ENCODE data around the gene SIGLEC9.

Gene SIGLEC9

GRCh38 chr19:51147663-51148062 lies 23.0 kb downstream of the SIGLEC9 start:
- DNase-seq: peak; percentile 69

DNA sequence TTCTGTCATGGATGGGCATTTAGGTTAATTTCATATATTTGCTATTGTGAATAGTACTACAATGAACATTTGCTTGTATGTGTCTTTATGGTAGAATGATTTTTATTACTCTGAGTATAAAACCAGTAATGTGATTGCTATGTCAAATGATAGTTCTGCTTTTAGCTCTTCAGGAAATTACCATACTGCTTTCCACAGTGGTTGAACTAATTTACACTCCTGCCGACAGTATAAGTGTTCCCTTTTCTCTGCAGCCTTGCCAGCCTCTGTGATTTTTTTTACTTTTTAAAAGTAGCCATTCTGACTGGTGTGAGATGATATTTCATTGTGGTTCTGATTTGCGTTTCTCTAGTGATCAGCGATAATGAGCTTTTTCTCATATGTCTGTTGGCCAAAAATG lies 23.9 kb downstream of the SIGLEC9 start:
- no peak for DNase-seq

DNA sequence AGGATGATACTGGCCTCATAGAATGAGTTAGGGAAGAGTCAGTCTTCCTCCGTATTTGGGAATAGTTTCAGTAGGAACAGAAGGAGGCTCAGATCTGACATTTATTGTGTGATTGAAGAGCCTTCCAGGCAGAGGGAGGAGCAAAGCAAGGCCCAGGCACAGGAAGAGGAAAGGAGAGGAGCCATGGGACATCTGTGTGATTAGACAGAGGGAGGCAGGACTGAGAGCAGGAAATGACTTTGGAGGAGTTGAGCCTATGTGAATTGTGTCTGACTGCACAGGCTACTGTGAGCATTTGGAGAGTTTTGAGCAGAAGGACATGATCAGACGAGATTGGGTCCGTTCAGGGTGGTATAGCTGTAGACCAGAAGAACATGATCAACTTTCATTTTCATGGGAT lies 25.9 kb downstream of the SIGLEC9 start:
- DNase-seq: no peak

DNA sequence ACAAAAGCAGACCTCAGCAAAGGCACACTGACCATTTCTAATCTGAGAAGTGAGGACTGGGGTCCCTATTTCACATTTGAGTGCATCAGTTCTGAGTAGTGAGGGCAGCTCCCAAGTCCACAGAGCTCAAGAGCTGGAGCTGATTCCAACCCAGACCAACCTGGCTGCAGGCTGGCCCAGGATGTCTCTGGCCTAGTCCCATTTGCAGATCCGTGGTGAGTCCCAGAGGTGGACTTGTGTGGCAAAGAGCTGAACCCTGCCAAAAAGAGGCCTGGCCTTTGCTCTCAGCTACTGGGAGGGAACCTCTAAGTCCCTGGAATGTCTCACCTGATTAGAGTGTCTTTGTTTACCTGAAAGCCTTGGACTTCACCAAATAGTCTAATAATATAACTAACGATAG lies 32.0 kb downstream of the SIGLEC9 start:
- no peak for DNase-seq

GRCh38 chr19:51157265-51157664 lies 32.6 kb downstream of the SIGLEC9 start:
- no peak for DNase-seq

DNA sequence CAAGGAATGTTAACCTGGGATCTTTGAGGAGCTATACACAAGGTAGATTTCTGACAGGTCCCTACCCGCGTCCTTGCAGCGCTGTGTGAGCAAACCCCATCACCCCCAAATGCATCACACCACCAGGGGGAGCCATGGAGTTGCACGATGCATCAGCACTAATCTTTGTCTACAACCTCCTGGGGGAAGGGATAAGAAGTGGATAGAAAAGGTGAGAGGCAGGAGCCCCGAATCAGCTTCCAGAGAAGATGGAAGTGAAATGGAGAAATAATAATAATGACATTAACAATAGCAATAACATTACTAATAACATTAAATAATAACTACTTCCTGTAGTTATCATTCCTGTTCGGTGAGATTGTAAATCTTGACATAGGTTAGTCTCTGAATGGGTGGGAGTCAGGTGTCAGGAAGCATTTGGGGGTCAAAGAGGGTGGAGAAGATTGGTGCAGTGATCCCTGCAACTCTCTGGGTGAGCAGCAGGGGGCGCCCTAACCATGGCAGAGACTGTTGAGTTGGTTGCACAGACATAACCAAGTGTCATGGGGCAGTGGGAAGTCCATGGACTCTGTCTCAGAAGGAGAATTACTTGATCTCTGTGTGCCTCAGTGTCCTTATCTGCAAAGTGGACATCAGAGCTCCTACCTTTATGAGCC lies 33.9 kb downstream of the SIGLEC9 start:
- peak; percentile 90 for DNase-seq

- DNase-seq: no peak
Observed at GRCh38 chr19:51159656-51160055, 35.0 kb downstream of the SIGLEC9 start.

DNA sequence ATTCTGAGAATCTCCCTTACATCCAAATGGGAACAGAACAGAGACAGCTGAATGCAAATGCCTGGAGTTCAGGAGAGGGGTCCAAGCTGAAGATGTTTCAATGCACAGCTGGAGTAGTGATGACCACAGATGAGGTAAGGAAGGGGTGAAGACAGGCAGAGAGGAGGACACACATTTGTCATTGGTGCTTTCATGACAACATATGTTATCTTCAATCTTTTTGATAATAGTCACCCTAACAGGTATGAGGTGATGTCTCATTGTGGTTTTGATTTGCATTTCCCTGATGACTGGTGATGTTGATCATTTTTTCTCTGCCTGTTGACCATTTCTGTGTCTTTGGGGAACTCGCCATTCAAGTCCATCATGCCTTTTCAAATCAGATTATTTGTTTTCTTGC lies 36.6 kb downstream of the SIGLEC9 start:
- no peak for DNase-seq

GRCh38 chr19:51161867-51162496 lies 37.3 kb downstream of the SIGLEC9 start:
- DNase-seq: no peak

DNA sequence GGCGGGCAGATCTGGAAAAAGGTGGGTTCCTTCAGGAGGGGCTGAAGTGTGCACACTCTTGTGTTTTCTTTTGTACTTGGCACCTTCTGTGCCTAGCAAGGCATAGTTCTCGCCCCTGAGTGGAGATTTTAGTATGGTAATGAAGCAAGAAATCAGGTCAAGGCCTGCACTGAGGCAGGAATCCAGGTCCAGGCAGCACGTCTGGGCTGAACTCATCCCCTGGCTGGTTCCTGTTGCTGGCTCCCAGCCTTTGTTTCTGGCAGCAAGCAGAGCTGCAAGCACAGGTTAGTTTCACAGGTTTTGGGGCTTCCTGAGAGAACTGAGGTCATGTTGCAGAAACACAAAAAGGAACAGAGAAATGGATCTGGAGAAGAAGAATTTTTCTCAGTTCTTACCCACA lies 38.6 kb downstream of the SIGLEC9 start:
- no peak for DNase-seq

GRCh38 chr19:51164215-51164614 lies 39.5 kb downstream of the SIGLEC9 start:
- no peak for DNase-seq

DNA sequence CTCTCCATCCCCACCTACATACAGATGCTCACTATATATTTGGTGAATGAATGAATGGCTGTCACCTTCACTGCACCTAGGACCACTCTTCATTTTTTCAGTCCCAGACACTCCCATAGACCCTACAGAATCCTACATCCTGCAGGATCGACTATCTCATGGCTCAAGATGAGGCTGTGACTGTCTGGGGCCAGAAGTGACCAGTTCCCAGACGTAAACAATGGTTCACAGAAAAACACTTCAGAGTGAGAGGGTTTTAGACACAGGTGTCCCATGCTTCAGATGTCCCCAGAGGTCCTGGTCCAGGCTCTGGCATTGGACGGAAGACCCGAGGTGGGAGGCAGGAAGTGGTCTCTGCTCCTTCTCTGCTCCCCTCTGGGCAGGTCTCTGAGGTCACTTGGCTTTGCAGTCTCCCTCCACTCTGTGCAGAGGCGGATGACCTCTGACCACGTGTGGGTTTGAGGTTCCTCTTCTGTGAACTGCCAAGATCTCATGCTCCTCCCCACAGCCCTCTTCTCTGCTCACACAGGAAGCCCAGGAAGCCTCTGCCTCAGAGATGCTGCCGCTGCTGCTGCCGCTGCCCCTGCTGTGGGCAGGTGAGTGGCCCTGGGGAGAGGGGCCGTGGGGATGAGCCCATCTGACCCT lies 42.3 kb downstream of the SIGLEC9 start:
- peak; percentile 66 for DNase-seq

GRCh38 chr19:51168564-51169282 lies 44.0 kb downstream of the SIGLEC9 start:
- no peak for DNase-seq

- DNase-seq: peak; percentile 77
Observed at GRCh38 chr19:51169283-51169918, 44.7 kb downstream of the SIGLEC9 start.

GRCh38 chr19:51172223-51172622 lies 47.5 kb downstream of the SIGLEC9 start:
- no peak for DNase-seq

DNA sequence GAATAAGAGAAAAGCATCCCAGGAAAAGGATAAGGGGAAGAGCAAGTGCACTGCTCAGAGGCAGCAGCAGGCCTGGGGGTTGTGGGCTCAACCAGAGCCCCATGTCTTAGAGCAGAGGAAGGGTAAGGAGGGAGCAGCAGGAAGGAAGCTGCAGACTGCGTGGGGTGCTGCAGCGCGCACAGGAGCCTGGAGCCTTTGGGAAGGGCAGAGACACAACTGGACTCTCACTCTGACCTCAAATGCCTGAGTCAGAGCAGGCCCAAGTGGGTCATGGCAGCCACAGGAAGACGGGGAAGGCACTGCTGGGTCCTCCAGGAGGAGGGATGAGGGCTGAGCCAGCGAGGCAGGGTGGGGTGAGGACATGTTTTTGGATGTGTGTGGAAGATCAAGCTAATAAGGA lies 49.0 kb downstream of the SIGLEC9 start:
- DNase-seq: no peak

DNA sequence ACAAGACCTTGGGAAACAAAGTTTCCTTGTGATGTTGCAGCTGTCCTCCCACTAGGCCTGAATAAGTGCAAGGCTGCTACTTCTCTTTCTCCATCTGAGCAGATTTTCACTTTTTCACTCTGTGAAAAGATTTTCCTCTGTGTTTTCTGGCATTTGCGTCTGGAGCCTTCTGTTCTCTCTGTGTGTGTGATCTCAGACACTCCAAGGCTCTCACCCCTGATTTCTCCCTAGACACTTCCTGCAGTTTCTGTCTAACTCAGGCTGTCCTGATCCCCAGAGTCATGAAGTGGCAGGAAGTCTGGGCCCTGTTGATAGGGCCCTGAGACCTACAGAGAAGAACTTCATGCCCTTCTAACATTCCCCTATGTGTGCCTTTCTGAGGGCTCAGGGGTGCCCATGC lies 54.5 kb downstream of the SIGLEC9 start:
- no peak for DNase-seq

Data from hematopoietic multipotent progenitor cell treated with erythropoietin and hydrocortisone succinate and interleukin-3 and kit ligand, for 6 days (in vitro differentiated cells).